ENCODE data around the gene TPPP.

The TPPP gene

GRCh38 chr5:638501-639252, 54.5 kb downstream of the TPPP start:
- no peak for DNase-seq (ENCODE audit: low read depth, low spot score)
- ChIA-PET POLR2A (no interaction called here), CTCF (no interaction called here)
- no peak overlapping the region for H3K4me3 ChIP-seq (ENCODE audit: low read depth, low read length)
- TF ChIP-seq CTCF (IDR thresholded peaks at IDR 0.05; ENCODE audit: insufficient read depth, low read length, missing control alignments), result no peak

- DNase-seq (ENCODE audit: low read depth, low spot score), result no peak
- no peak for TF ChIP-seq CTCF (IDR thresholded peaks at IDR 0.05; ENCODE audit: insufficient read depth, low read length, missing control alignments)
- CTCF ChIA-PET, result no interaction called here
- H3K4me3 ChIP-seq (ENCODE audit: low read depth, low read length), result no peak overlapping the region
- POLR2A ChIA-PET, result no interaction called here
Observed at GRCh38 chr5:637581-638450, 55.3 kb downstream of the TPPP start.

- ChIA-PET POLR2A (no interaction called here), CTCF (no interaction called here)
- no peak for TF ChIP-seq CTCF (IDR thresholded peaks at IDR 0.05; ENCODE audit: insufficient read depth, low read length, missing control alignments)
- DNase-seq (ENCODE audit: low read depth, low spot score), result no peak
- no peak overlapping the region for H3K4me3 ChIP-seq (ENCODE audit: low read depth, low read length)
Observed at GRCh38 chr5:636951-637350, 56.2 kb downstream of the TPPP start.

GRCh38 chr5:635306-636055, 57.7 kb downstream of the TPPP start:
- no peak for TF ChIP-seq CTCF (IDR thresholded peaks at IDR 0.05; ENCODE audit: insufficient read depth, low read length, missing control alignments)
- CTCF ChIA-PET, result interaction anchor here (1.4 to 2.4 kb wide), 2 partner anchors 8 to 189 kb away, joined by 3 to 6 read pairs; no protein-coding TSS in a partner anchor
- POLR2A ChIA-PET, result no interaction called here
- H3K4me3 ChIP-seq (ENCODE audit: low read depth, low read length), result no peak overlapping the region
- no peak for DNase-seq (ENCODE audit: low read depth, low spot score)

GRCh38 chr5:634191-634590, 59.0 kb downstream of the TPPP start:
- H3K4me3 ChIP-seq (ENCODE audit: low read depth, low read length), result no peak overlapping the region
- DNase-seq (ENCODE audit: low read depth, low spot score), result no peak
- POLR2A ChIA-PET, result no interaction called here
- CTCF ChIA-PET, result interaction anchor here (1.4 to 2.4 kb wide), 2 partner anchors 9 to 187 kb away, joined by 3 to 6 read pairs; no protein-coding TSS in a partner anchor
- no peak for TF ChIP-seq CTCF (IDR thresholded peaks at IDR 0.05; ENCODE audit: insufficient read depth, low read length, missing control alignments)
